Activated T-helper 1 cell treated with Interleukin-2 at 50 U/mL for 16 hours (primary cell): ENCODE results near the gene SLC28A1.

Source experiments
- DNase-seq: peaks from one replicate; pipeline ENCODE4 v3.0.0-alpha.2; 2020; ENCODE audit warnings: low read depth

The SLC28A1 gene

GRCh38 chr15:84940399-84940798 is 55.9 kb downstream of the SLC28A1 start:
- DNase-seq, result no peak

- no peak for DNase-seq
Measured at GRCh38 chr15:84942456-84942855, 58.0 kb downstream of the SLC28A1 start.

GRCh38 chr15:84944311-84944710 is 59.8 kb downstream of the SLC28A1 start:
- no peak for DNase-seq

- no peak for DNase-seq
Measured at GRCh38 chr15:84944861-84945260, 60.4 kb downstream of the SLC28A1 start.

GRCh38 chr15:84946772-84947489 is 62.5 kb downstream of the SLC28A1 start:
- DNase-seq, result no peak

GRCh38 chr15:84947947-84948830 is 63.7 kb downstream of the SLC28A1 start:
- DNase-seq, result no peak

GRCh38 chr15:84949043-84949442 is 64.6 kb downstream of the SLC28A1 start:
- no peak for DNase-seq

GRCh38 chr15:84949845-84950569 is 65.5 kb downstream of the SLC28A1 start:
- no peak for DNase-seq

GRCh38 chr15:84950570-84951111 is 66.2 kb downstream of the SLC28A1 start:
- DNase-seq, result no peak

GRCh38 chr15:84951736-84952135 is 67.3 kb downstream of the SLC28A1 start:
- no peak for DNase-seq

GRCh38 chr15:84953136-84953535 is 68.7 kb downstream of the SLC28A1 start:
- DNase-seq, result no peak

- no peak for DNase-seq
Measured at GRCh38 chr15:84953726-84954125, 69.3 kb downstream of the SLC28A1 start.

GRCh38 chr15:84955089-84955848 is 70.8 kb downstream of the SLC28A1 start:
- peak; percentile 13 for DNase-seq

- no peak for DNase-seq
Measured at GRCh38 chr15:84956199-84956598, 71.7 kb downstream of the SLC28A1 start.

GRCh38 chr15:84960391-84961113 is 76.1 kb downstream of the SLC28A1 start:
- DNase-seq, result no peak

- no peak for DNase-seq
Measured at GRCh38 chr15:84961114-84961452, 76.6 kb downstream of the SLC28A1 start.

GRCh38 chr15:84961707-84962106 is 77.2 kb downstream of the SLC28A1 start:
- DNase-seq, result no peak

GRCh38 chr15:84962955-84963354 is 78.5 kb downstream of the SLC28A1 start:
- no peak for DNase-seq

GRCh38 chr15:84967380-84967779 is 82.9 kb downstream of the SLC28A1 start:
- DNase-seq, result no peak

- no peak for DNase-seq
Measured at GRCh38 chr15:84968301-84968700, 83.8 kb downstream of the SLC28A1 start.

GRCh38 chr15:84969257-84969656 is 84.8 kb downstream of the SLC28A1 start:
- DNase-seq, result no peak
